HepG2 (cell line): ENCODE data around the gene CCRL2. TPM values are rescaled to one million over a fixed set of nuclear protein-coding genes. Genes with fewer than 3 reads are reported as not detected.

Experiments
- BCLAF1 ChIP-seq: fragments of 450-650 bp; IDR thresholded peaks from 2 replicates; pipeline ENCODE4 v1.6.1; 2017; ENCODE audit warnings: mild to moderate bottlenecking
- DDIT3 ChIP-seq: sonication (generic); formaldehyde crosslinking; IDR thresholded peaks from 2 replicates; pipeline ENCODE4 v1.4.0; 2020; ENCODE audit warnings: mild to moderate bottlenecking, missing genetic modification reagents
- ZC3H13 ChIP-seq: sonication (generic); formaldehyde crosslinking; IDR thresholded peaks from 2 replicates; pipeline ENCODE4 v1.8.1; 2023; ENCODE audit warnings: mild to moderate bottlenecking, missing genetic modification reagents, moderate library complexity
- polyA plus RNA-seq, 8 experiments: library from polyadenylated mRNA; depleted of rRNA in 3 of 8; stranded (reverse) in 7 of 8; unstranded in 1 of 8; fragments of >200 nt; fragmentation: Illumina TruSeq in 4 of 8; extraction: Trizol in 4 of 8; gene quantifications; 2 replicates each; pipeline versions ENCODE4 v1.2.1 to v1.2.3, GENCODE V29; 2011 to 2016; ENCODE audit warnings: low read depth in 4 of 8, missing spikeins in 1 of 8, mixed read lengths in 1 of 8; ENCODE audit not compliant: insufficient read depth in 1 of 8
- total RNA-seq, 5 experiments: library from RNA; depleted of rRNA; stranded (reverse); fragments of >200 nt; fragmentation: Illumina TruSeq; extraction: Trizol; gene quantifications; 2 replicates each; pipeline ENCODE4 v1.2.3, GENCODE V29; 2016; ENCODE audit warnings: low read depth in 1 of 5
- TF ChIP-seq, protein P1 (sequence below): sonication (generic); formaldehyde crosslinking; IDR thresholded peaks from 2 replicates; pipeline ENCODE4 v1.5.1; 2020; ENCODE audit warnings: mild to moderate bottlenecking, missing genetic modification reagents
- TF ChIP-seq, protein P2 (sequence below): sonication (generic); formaldehyde crosslinking; IDR thresholded peaks from 2 replicates; pipeline ENCODE4 v1.4.0; 2020; ENCODE audit warnings: mild to moderate bottlenecking, missing genetic modification reagents, borderline replicate concordance

The CCRL2 gene
- total and polyA plus RNA-seq, 2 of the 13 experiments (the other 11 are each of a cell fraction or from before 2014, with no cell fraction given): not detected

DNA sequence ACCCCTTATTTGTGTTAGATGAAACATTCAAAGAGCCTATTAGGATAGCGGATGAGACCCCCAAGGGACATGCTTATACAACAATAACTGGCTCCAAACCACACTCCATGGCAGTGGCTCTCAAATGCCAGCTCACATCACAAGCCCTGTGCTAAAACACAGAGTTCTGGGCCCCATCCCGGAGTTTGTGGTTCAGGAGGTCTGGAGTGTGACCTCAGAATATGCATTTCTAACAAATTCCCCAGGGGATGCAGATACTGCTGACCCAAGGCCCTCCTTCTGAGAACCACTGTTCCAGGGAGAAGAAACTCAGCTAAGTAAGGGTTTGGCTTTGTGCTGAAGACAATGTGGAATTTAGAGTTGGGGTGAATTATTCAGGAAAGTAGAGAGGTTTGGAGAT is 3.6 kb downstream of the CCRL2 start (continued):
- TF ChIP-seq, protein P1, sequence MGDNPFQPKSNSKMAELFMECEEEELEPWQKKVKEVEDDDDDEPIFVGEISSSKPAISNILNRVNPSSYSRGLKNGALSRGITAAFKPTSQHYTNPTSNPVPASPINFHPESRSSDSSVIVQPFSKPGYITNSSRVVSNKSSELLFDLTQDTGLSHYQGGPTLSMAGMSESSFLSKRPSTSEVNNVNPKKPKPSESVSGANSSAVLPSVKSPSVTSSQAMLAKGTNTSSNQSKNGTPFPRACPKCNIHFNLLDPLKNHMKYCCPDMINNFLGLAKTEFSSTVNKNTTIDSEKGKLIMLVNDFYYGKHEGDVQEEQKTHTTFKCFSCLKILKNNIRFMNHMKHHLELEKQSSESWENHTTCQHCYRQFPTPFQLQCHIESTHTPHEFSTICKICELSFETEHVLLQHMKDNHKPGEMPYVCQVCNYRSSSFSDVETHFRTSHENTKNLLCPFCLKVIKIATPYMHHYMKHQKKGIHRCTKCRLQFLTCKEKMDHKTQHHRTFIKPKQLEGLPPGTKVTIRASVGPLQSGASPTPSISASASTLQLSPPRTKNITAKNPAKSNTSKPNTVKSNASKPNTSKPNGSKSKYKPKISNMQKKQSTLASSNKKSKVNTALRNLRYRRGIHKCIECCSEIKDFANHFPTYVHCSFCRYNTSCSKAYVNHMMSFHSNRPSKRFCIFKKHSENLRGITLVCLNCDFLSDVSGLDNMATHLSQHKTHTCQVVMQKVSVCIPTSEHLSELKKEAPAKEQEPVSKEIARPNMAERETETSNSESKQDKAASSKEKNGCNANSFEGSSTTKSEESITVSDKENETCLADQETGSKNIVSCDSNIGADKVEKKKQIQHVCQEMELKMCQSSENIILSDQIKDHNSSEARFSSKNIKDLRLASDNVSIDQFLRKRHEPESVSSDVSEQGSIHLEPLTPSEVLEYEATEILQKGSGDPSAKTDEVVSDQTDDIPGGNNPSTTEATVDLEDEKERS (CRISPR knock-in tag): no peak
- TF ChIP-seq DDIT3 (CRISPR knock-in tag) (no peak), BCLAF1 (no peak), ZC3H13 (CRISPR knock-in tag) (no peak)
- TF ChIP-seq, protein P2, sequence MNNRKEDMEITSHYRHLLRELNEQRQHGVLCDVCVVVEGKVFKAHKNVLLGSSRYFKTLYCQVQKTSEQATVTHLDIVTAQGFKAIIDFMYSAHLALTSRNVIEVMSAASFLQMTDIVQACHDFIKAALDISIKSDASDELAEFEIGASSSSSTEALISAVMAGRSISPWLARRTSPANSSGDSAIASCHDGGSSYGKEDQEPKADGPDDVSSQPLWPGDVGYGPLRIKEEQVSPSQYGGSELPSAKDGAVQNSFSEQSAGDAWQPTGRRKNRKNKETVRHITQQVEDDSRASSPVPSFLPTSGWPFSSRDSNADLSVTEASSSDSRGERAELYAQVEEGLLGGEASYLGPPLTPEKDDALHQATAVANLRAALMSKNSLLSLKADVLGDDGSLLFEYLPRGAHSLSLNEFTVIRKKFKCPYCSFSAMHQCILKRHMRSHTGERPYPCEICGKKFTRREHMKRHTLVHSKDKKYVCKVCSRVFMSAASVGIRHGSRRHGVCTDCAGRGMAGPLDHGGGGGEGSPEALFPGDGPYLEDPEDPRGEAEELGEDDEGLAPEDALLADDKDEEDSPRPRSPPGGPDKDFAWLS (CRISPR knock-in tag): no peak
